Measurements from ENCODE around the gene SRR.

- TF ChIP-seq, protein P1, sequence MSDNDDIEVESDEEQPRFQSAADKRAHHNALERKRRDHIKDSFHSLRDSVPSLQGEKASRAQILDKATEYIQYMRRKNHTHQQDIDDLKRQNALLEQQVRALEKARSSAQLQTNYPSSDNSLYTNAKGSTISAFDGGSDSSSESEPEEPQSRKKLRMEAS (IDR thresholded peaks at IDR 0.05; ENCODE audit: insufficient read depth, insufficient read length): no peak
- no peak for TF ChIP-seq CTCF (IDR thresholded peaks at IDR 0.05; ENCODE audit: extremely low read depth in 1 of 2, insufficient read depth in 1 of 2, low read depth in 1 of 2, low read length in 2 of 2)
- TF ChIP-seq MYC (IDR thresholded peaks at IDR 0.05; ENCODE audit: low read depth, low read length): no peak
- no peak for TF ChIP-seq EZH2 (IDR thresholded peaks at IDR 0.05; ENCODE audit: borderline replicate concordance, low read depth, low read length, severe bottlenecking)
- no peak for TF ChIP-seq POLR2A (IDR thresholded peaks at IDR 0.05; ENCODE audit: low read depth, low read length)
- no peak for TF ChIP-seq POLR2AphosphoS5 (IDR thresholded peaks at IDR 0.05; ENCODE audit: insufficient read depth, low read depth, low read length)
- no peak for TF ChIP-seq FOS (IDR thresholded peaks at IDR 0.05; ENCODE audit: borderline replicate concordance, insufficient read depth, low read length)
- TF ChIP-seq JUN (IDR thresholded peaks at IDR 0.05; ENCODE audit: borderline replicate concordance, insufficient read depth, insufficient read length, low read depth): no peak
- TF ChIP-seq GATA2 (IDR thresholded peaks at IDR 0.05; ENCODE audit: insufficient read depth, insufficient read length, low read depth, low read length): no peak
Observed at GRCh38 chr17:2373179-2373578, 69.4 kb downstream of the SRR start.

All from endothelial cell of umbilical vein (primary cell).